Caco-2 (cell line): ENCODE data around the gene CENPP. TPM values are rescaled to one million over a fixed set of nuclear protein-coding genes. Genes with fewer than 3 reads are reported as not detected.

Experiments
- BruUV-seq: library from RNA; stranded (reverse); fragments of 400-500 nt; replicated peaks from 2 replicates; lab custom pipeline; 2021; lab: Mats Ljungman, UMichigan
- CTCF ChIA-PET: fragments of 300-600 bp; sonication (Branson Sonifier 250); formaldehyde crosslinking; loops from one replicate; lab custom pipeline; 2022; ENCODE audit warnings: antibody characterized with exemption; lab: Charles Lee
- POLR2A ChIA-PET: fragments of 300-600 bp; sonication (Branson Sonifier 250); formaldehyde crosslinking; loops from one replicate; lab custom pipeline; 2022; ENCODE audit warnings: antibody characterized with exemption; lab: Charles Lee
- DNase-seq, 2 experiments: peaks; one replicate each; pipeline versions ENCODE4 v3.0.0 to v3.0.0-alpha.2; 2020 to 2022
- H3K27me3 ChIP-seq: replicated peaks from 2 replicates; pipeline ENCODE4 v1.6.0; 2011; ENCODE audit warnings: low read length; ENCODE audit not compliant: control insufficient read depth, insufficient read depth
- H3K36me3 ChIP-seq: 2 replicates; pipeline ENCODE4 v1.5.1; 2011; ENCODE audit warnings: low read length; ENCODE audit not compliant: control insufficient read depth, insufficient read depth
- H3K4me1 ChIP-seq: fragments of 250-450 bp; sonication (Bioruptor Pico); 2 replicates; pipeline ENCODE4 v1.5.1; 2020; ENCODE audit warnings: mild to moderate bottlenecking
- H3K4me3 ChIP-seq: 2 replicates; pipeline ENCODE4 v1.5.1; 2011; ENCODE audit warnings: low read depth, mild to moderate bottlenecking, control low read depth, low read length
- H3K9me3 ChIP-seq: fragments of 250-450 bp; sonication (Bioruptor Pico); 2 replicates; pipeline ENCODE4 v1.5.1; 2020; ENCODE audit warnings: mild to moderate bottlenecking, moderate library complexity
- H3K27ac Mint-ChIP-seq: one replicate; pipeline ENCODE4 v1.8.0; 2022; ENCODE audit warnings: mixed read lengths; ENCODE audit not compliant: unreplicated experiment
- H3K27me3 Mint-ChIP-seq: one replicate; pipeline ENCODE4 v1.8.0; 2022; ENCODE audit warnings: mixed read lengths; ENCODE audit not compliant: insufficient read depth, unreplicated experiment
- H3K36me3 Mint-ChIP-seq: one replicate; pipeline ENCODE4 v1.8.0; 2022; ENCODE audit warnings: mild to moderate bottlenecking, mixed read lengths; ENCODE audit not compliant: insufficient read depth, unreplicated experiment
- H3K4me1 Mint-ChIP-seq: one replicate; pipeline ENCODE4 v1.8.0; 2022; ENCODE audit warnings: low read depth, mixed read lengths; ENCODE audit not compliant: unreplicated experiment
- H3K4me3 Mint-ChIP-seq: one replicate; pipeline ENCODE4 v1.8.0; 2022; ENCODE audit warnings: mild to moderate bottlenecking, moderate library complexity, mixed read lengths; ENCODE audit not compliant: unreplicated experiment
- H3K9me3 Mint-ChIP-seq: one replicate; pipeline ENCODE4 v1.8.0; 2022; ENCODE audit warnings: mixed read lengths; ENCODE audit not compliant: unreplicated experiment
- intact Hi-C: fragments of 100-400 bp; cut with micrococcal nuclease; formaldehyde crosslinking; loops from one replicate; pipeline ENCODE4 v1.10.0; 2022; ENCODE audit not compliant: unreplicated experiment
- total RNA-seq: library from RNA; stranded (reverse); gene quantifications from 2 replicates; pipeline ENCODE4 v1.2.3, GENCODE V29; 2022
- TF ChIP-seq, protein P1 (sequence below), 2 experiments: fragments of 200-600 bp in 1 of 2; IDR thresholded peaks; 1 replicate in 1 of 2; 2 replicates in 1 of 2; pipeline versions ENCODE4 v1.5.1 to v1.8.0; 2011 to 2022; ENCODE audit warnings: antibody characterized with exemption in 1 of 2, control low read depth in 1 of 2, inconsistent platforms in 1 of 2, low read depth in 1 of 2, low read length in 1 of 2, mild to moderate bottlenecking in 1 of 2, moderate library complexity in 1 of 2; ENCODE audit not compliant: insufficient read depth in 1 of 2, severe bottlenecking in 1 of 2, unreplicated experiment in 1 of 2

The CENPP gene
- total RNA-seq, 1 experiment from 2014 or later, result 7.6 TPM

DNA sequence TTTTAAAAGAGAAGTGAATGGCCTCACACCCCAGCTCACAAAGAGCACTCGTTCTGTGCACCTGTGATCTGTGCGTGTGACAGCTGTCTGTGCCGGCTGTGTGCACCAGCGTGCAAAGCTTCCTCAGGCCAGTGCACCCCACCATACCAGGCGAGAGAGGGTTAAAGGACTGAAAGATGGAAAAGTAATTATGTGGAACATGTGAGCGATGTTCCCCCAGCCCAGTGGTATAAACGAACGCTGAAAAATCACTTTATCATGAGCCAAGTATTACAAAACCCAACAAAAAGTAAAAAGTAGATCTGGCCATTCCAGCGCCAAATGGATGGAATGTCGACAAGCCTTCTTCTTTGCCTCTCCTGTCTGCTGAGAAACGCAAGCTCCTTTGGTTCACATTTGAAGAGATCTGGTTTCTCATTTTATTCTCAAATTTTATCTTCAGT, 290.5 kb downstream of the CENPP start:
- BruUV-seq, result no TSS peak
- Histone ChIP-seq H3K27me3 (no peaks in the 10 kb centered on the region), H3K4me1 (no peaks in the 10 kb centered on the region), H3K9me3 (no peaks in the 10 kb centered on the region), H3K4me3 (no peak overlapping the region), H3K36me3 (no peaks in the 10 kb centered on the region)
- ChIA-PET POLR2A (no interaction called here), CTCF (no interaction called here)
- no peak for DNase-seq
- Mint-ChIP-seq H3K36me3 (peaks cover 20% of the 10 kb centered on the region), H3K9me3 (no peaks in the 10 kb centered on the region), H3K4me3 (no peak overlapping the region), H3K27me3 (no peaks in the 10 kb centered on the region), H3K4me1 (no peaks in the 10 kb centered on the region), H3K27ac (no peak overlapping the region)
- TF ChIP-seq, protein P1, sequence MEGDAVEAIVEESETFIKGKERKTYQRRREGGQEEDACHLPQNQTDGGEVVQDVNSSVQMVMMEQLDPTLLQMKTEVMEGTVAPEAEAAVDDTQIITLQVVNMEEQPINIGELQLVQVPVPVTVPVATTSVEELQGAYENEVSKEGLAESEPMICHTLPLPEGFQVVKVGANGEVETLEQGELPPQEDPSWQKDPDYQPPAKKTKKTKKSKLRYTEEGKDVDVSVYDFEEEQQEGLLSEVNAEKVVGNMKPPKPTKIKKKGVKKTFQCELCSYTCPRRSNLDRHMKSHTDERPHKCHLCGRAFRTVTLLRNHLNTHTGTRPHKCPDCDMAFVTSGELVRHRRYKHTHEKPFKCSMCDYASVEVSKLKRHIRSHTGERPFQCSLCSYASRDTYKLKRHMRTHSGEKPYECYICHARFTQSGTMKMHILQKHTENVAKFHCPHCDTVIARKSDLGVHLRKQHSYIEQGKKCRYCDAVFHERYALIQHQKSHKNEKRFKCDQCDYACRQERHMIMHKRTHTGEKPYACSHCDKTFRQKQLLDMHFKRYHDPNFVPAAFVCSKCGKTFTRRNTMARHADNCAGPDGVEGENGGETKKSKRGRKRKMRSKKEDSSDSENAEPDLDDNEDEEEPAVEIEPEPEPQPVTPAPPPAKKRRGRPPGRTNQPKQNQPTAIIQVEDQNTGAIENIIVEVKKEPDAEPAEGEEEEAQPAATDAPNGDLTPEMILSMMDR (IDR thresholded peaks at IDR 0.05; ENCODE audit: insufficient read depth in 1 of 2, low read depth in 1 of 2, low read length in 1 of 2, severe bottlenecking in 1 of 2, unreplicated experiment in 1 of 2), result no peak
- intact Hi-C loops, result no loop called here

DNA sequence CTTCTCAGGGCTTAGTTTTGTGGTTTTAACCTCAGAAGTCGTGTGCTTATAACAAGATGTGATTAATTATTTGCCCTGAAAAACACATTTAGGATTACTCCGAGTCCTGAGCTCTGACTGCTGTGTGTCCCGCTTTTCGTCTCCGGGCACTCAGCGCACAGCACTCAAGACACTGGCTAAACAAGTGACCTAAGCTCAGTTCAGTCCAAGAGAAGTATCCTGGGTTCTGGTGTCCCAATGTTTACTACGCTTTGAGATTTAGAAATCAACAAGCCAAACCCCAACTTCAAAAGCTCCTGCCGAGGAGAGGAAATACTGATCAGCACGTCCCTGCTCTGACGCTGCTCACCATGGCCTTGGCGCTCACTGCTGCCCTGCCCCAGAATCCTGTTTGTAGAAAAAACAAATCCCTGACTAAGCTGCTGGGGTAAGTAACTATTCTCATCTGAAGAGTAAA, 290.9 kb downstream of the CENPP start:
- H3K36me3 ChIP-seq, result no peaks in the 10 kb centered on the region
- no peaks in the 10 kb centered on the region for H3K9me3 ChIP-seq
- TF ChIP-seq, protein P1 (IDR thresholded peaks at IDR 0.05; ENCODE audit: insufficient read depth in 1 of 2, low read depth in 1 of 2, low read length in 1 of 2, severe bottlenecking in 1 of 2, unreplicated experiment in 1 of 2), result no peak
- Mint-ChIP-seq H3K4me3 (no peak overlapping the region), H3K27ac (no peak overlapping the region), H3K27me3 (no peaks in the 10 kb centered on the region), H3K4me1 (no peaks in the 10 kb centered on the region), H3K9me3 (no peaks in the 10 kb centered on the region), H3K36me3 (peaks cover 16% of the 10 kb centered on the region)
- no peak overlapping the region for H3K4me3 ChIP-seq
- H3K27me3 ChIP-seq, result no peaks in the 10 kb centered on the region
- BruUV-seq, result no TSS peak
- DNase-seq, result no peak
- ChIA-PET CTCF (no interaction called here), POLR2A (no interaction called here)
- no peaks in the 10 kb centered on the region for H3K4me1 ChIP-seq
- intact Hi-C loops, result no loop called here

DNA sequence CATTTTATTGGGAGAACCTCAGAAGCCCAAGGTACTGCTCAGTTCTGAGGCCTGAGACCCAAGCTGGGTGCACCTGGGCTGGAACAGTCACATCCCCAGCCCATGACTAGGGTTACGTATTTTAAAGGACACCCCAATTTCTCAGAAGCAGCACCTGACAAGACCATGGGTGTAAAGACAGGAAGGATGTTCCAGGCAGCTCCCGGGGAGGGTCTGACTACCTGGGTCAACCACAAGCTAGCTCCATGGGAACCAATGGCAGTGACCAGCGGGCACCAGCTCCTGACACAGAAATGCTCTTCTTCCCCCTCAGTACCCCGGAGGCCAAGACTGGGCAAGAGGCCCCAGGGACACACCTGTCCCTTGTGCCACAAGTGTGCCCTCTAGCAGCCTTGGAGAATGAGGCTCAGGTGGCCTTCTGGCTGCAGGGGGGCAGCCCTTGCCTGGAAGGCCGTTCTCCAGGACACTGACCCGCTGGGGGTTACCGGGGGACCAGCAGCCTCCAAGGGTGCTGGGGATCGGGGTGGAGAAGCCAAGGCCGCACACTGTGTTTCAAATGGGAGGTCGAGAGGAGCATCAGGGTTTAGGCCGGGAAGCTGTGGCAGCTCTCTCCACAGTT, 291.6 kb downstream of the CENPP start:
- Histone ChIP-seq H3K36me3 (no peaks in the 10 kb centered on the region), H3K4me1 (no peaks in the 10 kb centered on the region), H3K27me3 (no peaks in the 10 kb centered on the region), H3K4me3 (no peak overlapping the region), H3K9me3 (no peaks in the 10 kb centered on the region)
- H3K27me3 Mint-ChIP-seq, result no peaks in the 10 kb centered on the region
- CTCF ChIA-PET, result no interaction called here
- no peaks in the 10 kb centered on the region for H3K4me1 Mint-ChIP-seq
- no peak overlapping the region for H3K27ac Mint-ChIP-seq
- TF ChIP-seq, protein P1 (IDR thresholded peaks at IDR 0.05; ENCODE audit: insufficient read depth in 1 of 2, low read depth in 1 of 2, low read length in 1 of 2, severe bottlenecking in 1 of 2, unreplicated experiment in 1 of 2), result no peak
- H3K4me3 Mint-ChIP-seq, result no peak overlapping the region
- intact Hi-C loops, result no loop called here
- no peak for DNase-seq
- POLR2A ChIA-PET, result no interaction called here
- peaks cover 10% of the 10 kb centered on the region for H3K36me3 Mint-ChIP-seq
- H3K9me3 Mint-ChIP-seq, result no peaks in the 10 kb centered on the region
- BruUV-seq, result no TSS peak
